Activated CD4-positive, alpha-beta T cell treated with anti-CD3 and anti-CD28 coated beads for 4 hours (primary cell): ENCODE results near the gene UBE2M.
A peak's percentile ranks its signal among the peaks of the same experiment; 100 is the strongest.

Experiments used
- DNase-seq, 2 donors: peaks; one replicate each; pipeline ENCODE4 v3.0.0-alpha.2; 2020

Gene UBE2M

GRCh38 chr19:58538257-58539168, 19.9 kb downstream of the UBE2M start:
- no peak for DNase-seq

- no peak for DNase-seq
Measured at GRCh38 chr19:58536852-58537798, 21.3 kb downstream of the UBE2M start.

- DNase-seq = no peak
Measured at GRCh38 chr19:58535857-58536256, 22.6 kb downstream of the UBE2M start.

GRCh38 chr19:58531034-58531840, 27.2 kb downstream of the UBE2M start:
- no peak for DNase-seq

- no peak for DNase-seq
Measured at GRCh38 chr19:58529405-58529804, 29.0 kb downstream of the UBE2M start.

- DNase-seq = no peak
Measured at GRCh38 chr19:58522709-58523108, 35.7 kb downstream of the UBE2M start.

GRCh38 chr19:58521651-58522050, 36.8 kb downstream of the UBE2M start:
- no peak for DNase-seq

- no peak for DNase-seq
Measured at GRCh38 chr19:58520257-58520599, 38.2 kb downstream of the UBE2M start.

- peak; percentile 81 to 83 for DNase-seq
Measured at GRCh38 chr19:58519355-58520256, 38.8 kb downstream of the UBE2M start, which contains the start of gene ZBTB45. Gene ZBTB45, minus strand, starts transcription at chr19:58519810. Its CDS starts 2,137 bp downstream, at chr19:58517673.

- DNase-seq = peak; percentile 49 to 50
Measured at GRCh38 chr19:58519087-58519354, 39.4 kb downstream of the UBE2M start.

- DNase-seq = no peak
Measured at GRCh38 chr19:58518256-58519086, 39.9 kb downstream of the UBE2M start.

GRCh38 chr19:58516964-58517833, 41.2 kb downstream of the UBE2M start:
- DNase-seq = no peak

- DNase-seq = no peak
Measured at GRCh38 chr19:58516246-58516836, 42.1 kb downstream of the UBE2M start.

- no peak for DNase-seq
Measured at GRCh38 chr19:58515259-58515658, 43.2 kb downstream of the UBE2M start.

GRCh38 chr19:58514564-58515022, 43.8 kb downstream of the UBE2M start:
- no peak for DNase-seq

- DNase-seq = peak; percentile 91
Measured at GRCh38 chr19:58513694-58514563, 44.5 kb downstream of the UBE2M start.

- DNase-seq = no peak
Measured at GRCh38 chr19:58513213-58513693, 45.2 kb downstream of the UBE2M start.
